Stimulated activated CD8-positive, alpha-beta memory T cell treated with anti-CD3 and anti-CD28 coated beads, Interleukin-15, amount 100 ng/mL, for 48 hours (primary cell): ENCODE data around the gene CASK.
"Not testable (repeated sequence)": the region's sequence is repeated elsewhere in the genome, so short reads cannot be mapped to it uniquely, and the experiment has no call there.

Experiments
- DNase-seq, 2 donors: peaks; one replicate each; pipeline ENCODE4 v3.0.0-alpha.2; 2020; ENCODE audit warnings: low read depth in 2 of 2

The CASK gene

DNA sequence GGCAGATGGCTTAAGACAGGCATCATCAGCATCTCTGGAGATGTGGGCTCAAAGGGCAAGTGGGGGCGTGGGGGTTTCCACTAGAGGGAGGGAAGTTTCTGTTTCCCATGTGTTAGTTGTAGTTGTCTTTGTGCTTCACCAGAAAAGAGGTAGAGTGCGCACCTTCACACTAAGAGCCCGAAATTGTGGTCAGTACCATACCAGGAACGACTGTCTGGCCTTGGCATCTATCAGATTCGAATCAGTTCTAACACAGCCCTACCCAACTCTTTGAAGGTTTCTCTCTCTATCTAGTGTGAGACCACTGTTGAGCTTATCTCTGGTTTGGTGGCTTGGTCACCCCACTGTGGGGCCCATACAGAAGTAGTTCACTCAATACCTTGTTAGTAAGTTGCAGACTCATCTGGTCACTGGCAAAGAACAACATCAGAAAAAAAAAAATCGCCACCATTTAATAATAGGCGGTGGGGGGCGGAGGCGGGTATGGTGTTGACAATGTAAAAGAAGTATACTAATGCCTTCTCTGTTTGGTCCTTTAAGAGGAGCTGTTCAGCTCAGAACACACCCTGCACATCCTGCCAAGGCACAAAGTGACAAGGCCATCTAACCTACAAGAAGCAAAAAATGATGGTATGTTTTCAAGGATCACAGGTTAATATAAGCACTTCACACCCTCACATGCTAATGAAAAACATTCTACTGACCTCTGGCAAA is 405.1 kb downstream of the CASK start:
- peak; percentile 39 to 48 for DNase-seq

DNA sequence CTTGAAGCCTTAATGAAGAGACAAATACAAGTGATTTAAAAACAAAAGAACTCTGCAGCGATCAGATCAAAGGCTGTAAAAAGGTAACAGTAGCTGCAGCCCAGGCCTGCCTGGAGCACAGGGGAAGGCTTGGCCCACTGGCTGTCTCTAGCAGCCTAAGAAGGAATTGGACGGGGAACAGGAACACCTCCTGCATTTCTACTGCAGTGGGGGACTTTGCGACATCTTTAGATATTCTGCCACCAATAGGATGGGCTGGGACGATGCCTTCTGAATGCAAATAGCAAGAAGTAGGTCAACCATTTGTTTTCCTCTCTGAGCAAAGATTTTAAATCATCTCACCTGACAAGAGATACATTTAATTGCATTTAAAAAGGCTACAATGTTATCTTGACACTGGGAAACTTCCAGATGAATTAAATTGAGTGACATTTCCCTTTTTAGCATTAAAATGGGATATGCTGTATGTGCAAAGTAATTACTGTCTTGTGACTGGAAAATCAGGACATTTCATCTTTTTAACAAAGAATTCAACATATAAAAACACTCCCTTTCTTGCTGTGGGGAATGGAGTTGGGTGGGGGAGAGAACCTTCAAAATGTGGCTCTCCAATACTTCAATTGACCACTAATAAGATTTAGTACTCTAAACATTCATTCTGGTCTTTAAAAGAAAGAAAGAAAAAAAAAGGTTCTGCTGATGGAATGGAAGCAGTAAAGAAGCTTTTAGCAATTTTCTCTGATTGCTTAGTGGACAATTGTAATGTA is 406.2 kb downstream of the CASK start:
- DNase-seq: no peak

GRCh38 chrX:41516456-41516855 is 406.9 kb downstream of the CASK start:
- DNase-seq: no peak

GRCh38 chrX:41515376-41515775 is 408.0 kb downstream of the CASK start:
- DNase-seq: no peak

GRCh38 chrX:41514179-41514578 is 409.2 kb downstream of the CASK start:
- no peak for DNase-seq

DNA sequence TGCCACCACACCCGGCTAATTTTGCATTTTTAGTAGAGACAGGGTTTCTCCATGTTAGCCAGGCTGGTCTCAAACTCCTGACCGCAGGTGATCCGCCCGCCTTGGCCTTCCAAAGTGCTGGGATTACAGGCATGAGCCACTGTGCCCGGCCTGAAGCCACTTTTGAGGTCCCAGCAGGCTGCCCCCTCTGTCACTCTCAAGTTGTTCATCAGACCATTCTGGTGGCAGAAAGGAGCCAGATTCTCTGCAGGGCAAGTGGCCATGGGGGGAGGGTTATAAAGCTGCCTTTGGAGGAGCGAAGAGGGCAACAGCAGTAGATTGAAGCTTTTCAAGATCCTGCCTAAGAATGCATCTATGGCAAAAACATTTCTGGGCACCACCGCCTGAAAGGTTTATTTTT is 410.5 kb downstream of the CASK start:
- not testable (repeated sequence) for DNase-seq

- DNase-seq: no peak
Observed at GRCh38 chrX:41512394-41512793, 411.0 kb downstream of the CASK start.

GRCh38 chrX:41507919-41508318 is 415.4 kb downstream of the CASK start:
- no peak for DNase-seq

DNA sequence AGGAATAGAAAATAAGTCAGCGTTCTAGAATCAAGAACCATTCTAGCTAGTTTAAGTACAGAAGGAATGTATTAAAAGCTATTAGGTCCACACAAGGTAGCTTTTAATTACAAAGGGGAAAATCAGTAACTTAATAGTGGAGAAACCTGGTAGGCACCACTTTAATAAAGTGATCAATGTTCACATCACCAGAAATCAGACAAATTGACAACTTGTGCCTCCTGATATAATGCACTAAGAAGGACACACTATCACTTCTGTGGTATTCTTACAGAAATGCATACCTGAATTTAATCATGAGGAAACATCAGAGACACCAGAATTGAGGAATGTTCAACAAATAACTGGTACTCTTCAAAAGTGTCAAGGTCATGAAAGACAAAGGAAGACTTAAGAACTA is 421.4 kb downstream of the CASK start:
- no peak for DNase-seq

DNA sequence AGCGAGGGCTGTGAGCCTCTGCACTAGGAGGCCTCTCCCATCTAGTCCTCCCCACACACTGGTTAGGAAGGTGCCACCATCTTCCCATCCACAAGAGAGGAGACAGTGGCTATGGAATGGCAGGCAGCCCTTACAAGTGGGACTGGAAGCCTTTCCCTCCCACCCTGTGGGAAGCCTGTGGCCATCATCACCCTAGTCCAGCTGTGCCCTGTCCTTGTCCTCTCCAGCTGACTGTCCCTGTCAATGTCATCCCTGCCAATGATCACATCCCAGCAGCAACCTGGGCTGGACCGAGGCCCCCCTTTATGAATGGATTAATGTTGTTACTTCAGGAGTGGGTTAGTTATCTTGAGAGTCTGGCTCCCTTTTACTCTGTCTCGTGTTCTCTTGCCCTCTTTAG is 423.4 kb downstream of the CASK start:
- DNase-seq: no peak

DNA sequence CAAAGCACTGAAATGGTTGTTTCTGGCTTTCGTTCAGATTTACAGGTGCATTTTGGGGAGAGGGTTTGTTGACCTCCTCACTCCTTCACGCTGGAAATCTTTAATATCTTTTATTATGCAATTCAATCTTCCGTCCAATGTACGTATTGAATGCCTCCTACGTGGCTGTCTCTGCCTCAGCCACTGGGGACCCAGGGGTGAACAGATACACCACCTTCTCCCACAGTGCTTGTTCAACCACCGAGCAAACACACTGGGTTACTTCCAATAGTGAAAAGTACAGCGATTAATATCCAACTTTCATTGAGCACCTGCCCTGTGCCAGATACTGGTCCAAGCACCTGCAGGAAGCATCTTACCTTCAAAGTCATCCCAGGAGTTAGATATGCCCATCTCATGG is 424.2 kb downstream of the CASK start:
- no peak for DNase-seq

DNA sequence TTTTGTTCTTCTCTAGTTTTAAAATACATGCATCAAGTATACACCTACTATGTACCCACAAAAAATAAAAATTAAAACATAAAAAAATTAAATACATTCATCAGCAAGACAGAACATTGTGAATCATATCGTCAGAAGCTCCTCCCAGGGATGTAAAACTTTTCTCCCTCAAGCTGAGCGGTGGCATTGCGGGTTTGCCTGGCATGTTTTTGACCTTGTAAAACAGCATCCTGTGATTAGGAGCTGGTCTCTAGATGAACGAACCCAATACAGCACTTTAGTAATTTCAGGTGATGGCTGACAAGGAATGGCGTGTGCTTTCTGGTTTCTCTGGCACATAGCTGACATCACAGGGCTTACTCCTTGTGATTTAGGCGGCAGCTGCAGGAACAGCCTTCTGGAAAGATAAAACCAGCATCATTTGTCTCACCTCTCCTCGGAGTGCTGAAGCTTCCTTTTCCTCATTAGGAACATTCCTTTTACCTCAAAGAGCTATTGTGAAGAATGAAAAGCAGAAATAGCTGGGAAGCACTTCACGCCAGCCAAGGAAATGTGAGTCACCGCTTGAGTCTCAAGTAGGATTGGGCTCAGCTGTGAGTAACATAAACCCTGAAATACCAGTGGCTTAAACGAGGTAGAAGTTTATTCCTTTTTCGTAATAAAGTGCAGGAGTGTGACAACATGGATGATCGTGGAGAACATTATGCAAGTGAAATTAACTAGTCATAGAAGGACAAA is 431.9 kb downstream of the CASK start:
- no peak for DNase-seq

- no peak for DNase-seq
Observed at GRCh38 chrX:41490446-41490845, 432.9 kb downstream of the CASK start.

- no peak for DNase-seq
Observed at GRCh38 chrX:41482154-41482850, 441.1 kb downstream of the CASK start.

- no peak for DNase-seq
Observed at GRCh38 chrX:41481264-41482109, 441.9 kb downstream of the CASK start.

DNA sequence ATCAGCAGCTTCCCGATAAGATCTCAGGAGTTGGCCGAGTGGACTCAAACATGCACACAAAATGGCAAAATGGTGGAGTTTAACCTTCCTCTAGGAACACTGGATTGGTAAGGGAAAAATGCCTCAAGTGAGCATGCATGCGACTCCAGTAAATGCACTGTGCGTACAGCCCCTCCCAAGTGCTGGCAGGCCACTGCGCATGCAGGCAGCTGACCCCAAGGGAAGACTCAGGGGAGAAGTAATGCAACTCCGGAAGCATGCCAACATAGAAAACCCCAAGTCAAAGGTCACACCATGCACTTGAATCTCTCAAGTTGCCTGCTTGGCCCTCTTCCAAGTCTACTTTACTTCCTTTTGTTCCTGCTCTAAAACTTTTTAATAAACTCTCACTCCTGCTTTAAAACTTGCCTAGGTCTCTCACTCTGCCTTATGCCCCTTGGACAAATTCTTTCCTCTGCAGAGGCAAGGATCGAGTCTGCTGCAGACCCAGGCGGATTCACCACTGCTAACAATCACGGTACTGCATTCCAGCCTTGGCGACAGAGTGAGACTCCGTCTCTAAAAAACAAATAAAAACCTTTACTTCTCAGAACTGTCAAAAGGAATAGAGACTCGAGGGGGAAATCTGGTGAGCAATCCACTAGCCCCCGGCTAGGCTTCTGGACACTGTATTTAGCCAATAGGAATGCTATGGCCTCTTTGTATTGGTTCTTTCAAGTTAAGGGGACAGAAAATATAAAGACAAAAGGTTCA is 442.7 kb downstream of the CASK start:
- DNase-seq: no peak

GRCh38 chrX:41478381-41478911 is 444.9 kb downstream of the CASK start:
- no peak for DNase-seq

GRCh38 chrX:41475591-41476241 is 447.6 kb downstream of the CASK start:
- no peak for DNase-seq

DNA sequence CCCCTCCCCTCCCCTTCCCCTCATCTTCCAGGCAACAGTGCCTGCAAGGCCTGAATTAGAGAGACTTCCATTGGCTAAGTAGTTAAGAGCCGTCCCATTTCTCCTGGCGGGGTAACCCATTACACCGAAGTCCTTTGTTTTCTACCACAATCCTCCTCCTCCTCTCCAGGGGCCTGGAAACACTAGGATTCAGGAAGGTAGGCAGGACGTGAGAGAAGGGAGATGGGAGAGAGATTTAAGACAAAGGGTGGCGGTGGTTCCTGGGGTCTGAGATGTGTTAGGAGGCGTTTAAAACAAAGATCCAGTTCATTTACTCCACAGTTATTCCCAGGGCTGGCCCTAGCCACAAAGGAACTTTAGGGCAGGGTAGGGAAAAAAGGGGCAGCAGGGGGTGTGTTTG is 448.2 kb downstream of the CASK start:
- DNase-seq: no peak

DNA sequence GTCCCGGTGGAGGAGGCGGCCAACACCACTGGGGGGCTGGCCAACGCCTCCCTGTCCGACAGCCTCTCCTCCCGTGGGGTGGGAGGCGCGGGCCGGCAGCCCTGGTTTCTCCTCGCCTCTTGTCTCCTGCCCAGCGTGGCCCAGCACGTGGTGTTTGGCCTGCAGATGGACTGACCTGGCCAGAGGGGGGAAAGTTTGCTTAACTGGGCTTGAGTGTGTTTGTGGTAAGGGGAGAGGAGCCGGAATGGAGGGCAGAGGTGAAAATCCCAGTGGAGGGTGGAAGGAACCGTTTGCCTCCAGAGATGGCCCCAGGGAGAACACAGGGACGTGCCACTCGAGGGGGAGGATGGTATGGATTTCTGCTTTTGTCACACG is 448.6 kb downstream of the CASK start:
- no peak for DNase-seq
